ENCODE measurements around the gene STC2.

DNA sequence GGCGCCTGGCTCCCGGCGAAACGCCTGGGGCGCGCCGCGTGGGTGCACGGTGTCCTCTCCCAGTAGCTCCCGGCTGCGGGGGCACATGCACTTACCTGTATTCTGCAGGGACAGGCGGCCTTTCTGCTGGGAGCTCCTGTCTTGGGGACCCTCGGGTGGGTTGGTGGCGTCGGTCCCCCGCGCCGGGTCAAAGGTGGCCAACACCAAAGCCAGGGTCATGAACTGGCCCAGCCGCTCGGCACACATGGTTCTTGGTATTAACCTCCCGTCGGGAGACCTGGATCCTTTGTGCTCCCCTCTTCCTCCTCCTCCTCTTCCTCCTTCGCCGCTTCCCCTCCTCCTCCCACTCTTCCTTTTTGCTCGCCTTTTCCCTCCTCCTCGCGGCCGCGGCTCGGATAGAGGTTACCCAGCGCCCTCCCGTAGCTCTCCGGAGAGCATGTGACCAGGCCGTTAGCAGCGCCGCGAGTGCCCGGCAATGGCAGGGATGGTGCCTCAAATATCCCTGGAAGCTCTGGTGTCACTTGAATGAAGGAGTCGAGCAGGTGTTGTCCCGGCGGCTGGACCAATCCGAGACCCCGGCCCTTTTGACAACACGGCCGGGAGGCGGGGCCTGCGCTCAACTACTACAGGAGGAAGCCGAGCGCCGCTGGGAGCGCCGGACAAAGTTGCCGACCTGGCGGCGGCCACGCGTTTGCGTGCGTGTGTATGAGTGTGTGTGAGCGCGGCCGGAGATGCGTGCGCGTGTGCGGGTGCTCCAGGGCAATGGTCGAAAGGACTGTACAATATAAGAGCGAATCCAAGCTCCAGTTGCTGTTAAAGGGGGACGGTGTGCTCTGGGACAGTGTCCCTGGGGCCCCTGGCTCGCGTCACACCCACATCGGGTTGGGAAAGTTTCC, at the start of gene STC2:
- TF ChIP-seq SREBF2 (IDR thresholded peaks at IDR 0.05) (no peak), CHD2 (IDR thresholded peaks at IDR 0.05; ENCODE audit: low read length, partially characterized antibody) (no peak)

Data from A549 (cell line).